GM19239 (cell line): ENCODE results near the gene ACTN4.
"Not testable (repeated sequence)": the region's sequence is repeated elsewhere in the genome, so short reads cannot be mapped to it uniquely, and the experiment has no call there.

ENCODE experiments used
- DNase-seq: peaks from one replicate; pipeline ENCODE4 v3.0.0; 2011; ENCODE audit warnings: low spot score; ENCODE audit not compliant: insufficient read length
- FAIRE-seq: peaks from 2 replicates; lab custom pipeline; 2011; peaks lifted over from hg19 to GRCh38; lab: Jason Lieb, UNC

The ACTN4 gene

DNA sequence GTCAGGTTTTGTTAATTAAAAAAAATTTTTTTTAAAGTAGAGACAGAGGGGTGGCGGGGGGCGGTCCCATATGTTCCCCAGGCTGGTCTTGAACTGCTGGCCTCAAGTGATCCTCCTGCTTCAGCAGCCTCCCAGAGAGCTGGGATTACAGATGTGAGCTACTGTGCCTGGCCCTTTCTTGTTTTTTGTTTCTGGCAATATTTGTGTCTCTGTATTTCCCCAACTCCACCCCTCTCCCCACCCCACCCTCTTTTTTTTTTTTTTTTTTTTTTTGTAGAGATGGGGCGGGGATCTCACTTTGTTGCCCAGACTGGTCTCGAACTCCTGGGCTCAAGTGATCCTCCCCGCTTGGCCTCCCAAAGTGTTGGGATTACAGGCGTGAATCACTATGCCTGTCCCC lies 97.4 kb downstream of the ACTN4 start:
- FAIRE-seq = no peak
- no peak for DNase-seq

DNA sequence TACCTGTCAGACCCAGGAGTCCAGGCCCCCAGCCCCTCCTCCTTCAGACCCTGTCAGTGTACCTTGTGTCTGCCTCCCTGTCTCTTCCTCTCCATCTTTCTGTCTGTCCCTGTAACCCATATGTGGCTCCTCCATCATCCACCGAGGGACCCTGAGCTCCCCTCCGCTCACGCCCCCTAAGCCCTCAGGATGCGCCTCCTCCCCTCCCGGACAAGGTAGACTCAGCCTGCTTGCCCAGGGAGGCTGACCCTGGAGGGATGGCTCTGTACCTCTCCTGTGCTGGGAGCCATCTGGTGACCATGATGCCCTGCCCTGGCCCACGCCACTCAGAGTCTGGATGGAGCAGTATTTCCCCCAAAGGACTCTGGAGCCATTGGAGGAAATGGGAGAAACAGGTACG lies 97.9 kb downstream of the ACTN4 start:
- no peak for FAIRE-seq
- no peak for DNase-seq

DNA sequence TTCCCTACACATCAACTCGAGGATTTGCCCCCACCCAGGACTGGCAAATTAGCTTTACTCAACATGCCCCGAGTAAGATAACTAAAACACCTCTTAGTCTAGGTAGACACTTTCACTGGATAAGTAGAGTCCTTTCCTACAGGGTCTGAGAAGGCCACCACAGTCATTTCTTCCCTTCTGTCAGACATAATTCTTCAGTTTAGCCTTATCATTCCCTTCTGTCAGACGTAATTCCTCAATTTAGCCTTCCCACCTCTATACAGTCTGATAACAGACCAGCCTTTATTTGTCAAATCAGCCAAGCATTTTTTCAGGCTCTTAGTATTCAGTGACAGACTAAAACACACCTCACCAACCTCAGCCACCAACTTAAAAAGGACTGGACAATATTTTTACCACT lies 106.3 kb downstream of the ACTN4 start:
- FAIRE-seq, DNase-seq: not testable (repeated sequence)

DNA sequence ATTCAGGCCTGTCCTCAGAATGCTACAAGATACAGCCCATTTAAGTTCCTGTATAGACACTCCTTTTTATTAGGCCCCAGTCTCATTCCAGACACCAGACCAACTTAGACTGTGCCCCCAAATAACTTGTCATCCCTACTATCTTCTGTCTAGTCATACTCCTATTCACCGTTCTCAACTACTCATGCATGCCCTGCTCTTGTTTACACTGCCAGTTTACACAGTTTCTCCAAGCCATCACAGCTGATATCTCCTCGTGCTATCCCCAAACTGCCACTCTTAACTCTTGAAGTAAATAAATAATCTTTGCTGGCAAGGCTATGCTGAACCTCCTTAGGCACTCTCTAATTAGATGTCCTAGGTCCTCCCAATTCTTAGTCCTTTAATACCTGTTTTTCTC lies 106.7 kb downstream of the ACTN4 start:
- DNase-seq, FAIRE-seq: not testable (repeated sequence)

DNA sequence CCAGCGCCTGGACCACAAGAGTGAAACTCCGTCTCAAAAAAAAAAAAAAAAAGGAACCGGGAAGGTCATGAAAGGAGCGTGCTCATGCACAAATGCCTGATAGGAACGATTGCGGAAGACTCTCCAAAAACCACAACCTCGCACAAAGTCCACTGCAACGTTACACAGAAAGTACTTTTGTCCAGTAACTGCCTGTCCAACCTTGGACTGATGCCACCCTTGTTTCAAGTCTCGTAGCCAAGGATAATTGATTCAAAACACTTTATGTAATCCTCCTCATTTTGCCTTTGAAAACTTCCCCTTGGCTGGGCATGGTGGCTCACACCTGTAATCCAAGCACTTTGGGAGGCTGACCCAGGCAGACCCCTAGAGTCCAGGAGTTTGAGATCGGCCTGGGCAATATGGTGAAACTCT lies 112.1 kb downstream of the ACTN4 start:
- FAIRE-seq = no peak
- DNase-seq = no peak

DNA sequence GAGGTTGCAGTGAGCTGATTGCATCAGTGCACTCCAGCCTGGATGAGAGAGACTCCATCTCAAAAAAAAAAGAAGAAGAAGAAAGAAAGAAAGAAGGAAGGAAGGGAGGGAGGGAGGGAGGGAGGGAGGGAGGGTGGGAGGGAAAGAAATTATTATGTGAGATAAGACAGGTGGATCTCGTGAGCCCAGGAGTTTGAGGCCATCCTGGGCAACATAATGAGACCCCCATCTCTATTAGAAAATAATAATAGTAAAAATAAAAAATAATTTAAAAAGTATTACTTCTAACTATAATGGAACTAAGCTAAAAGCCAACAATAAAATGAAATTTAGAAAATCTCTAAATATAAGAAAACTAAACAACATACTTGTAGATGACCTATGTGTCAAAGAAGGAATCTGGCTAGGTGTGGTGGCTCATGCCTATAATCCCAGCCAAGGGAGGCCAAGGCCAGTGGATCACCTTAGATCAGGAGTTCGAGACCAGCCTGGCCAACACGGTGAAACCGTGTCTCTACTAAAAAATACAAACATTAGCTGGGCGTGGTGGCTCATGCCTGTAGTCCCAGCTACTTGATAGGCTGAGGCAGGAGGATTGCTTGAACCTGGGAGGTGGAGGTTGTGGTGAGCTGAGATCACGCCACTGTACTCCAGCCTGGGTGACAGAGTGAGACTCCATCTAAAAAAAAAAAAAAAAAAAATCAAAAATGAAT lies 113.5 kb downstream of the ACTN4 start:
- not testable (repeated sequence) for DNase-seq, FAIRE-seq

DNA sequence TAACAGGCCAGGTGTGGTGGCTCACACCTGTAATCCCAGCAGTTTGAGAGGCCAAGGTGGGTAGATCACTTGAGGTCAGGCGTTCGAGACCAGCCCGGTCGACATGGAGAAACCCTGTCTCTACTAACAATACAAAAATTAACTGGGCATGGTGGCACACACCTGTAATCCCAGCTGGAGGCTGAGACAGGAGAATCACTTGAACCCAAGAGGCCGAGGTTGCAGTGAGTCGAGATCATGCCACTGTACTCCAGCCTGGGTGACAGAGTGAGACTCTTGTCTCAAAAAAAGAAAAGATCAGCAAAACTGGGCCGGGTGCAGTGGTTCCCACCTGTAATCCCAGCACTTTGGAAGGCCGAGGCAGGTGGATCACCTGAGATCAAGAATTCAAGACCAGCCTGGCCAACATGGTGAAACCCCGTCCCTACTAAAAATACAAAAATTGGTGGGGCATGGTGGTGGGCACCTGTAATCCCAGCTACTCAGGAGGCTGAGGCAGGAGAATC lies 114.5 kb downstream of the ACTN4 start:
- FAIRE-seq, DNase-seq: not testable (repeated sequence)

- FAIRE-seq (no peak), DNase-seq (no peak)
Observed at GRCh38 chr19:38763795-38764220, 116.4 kb downstream of the ACTN4 start.

GRCh38 chr19:38765214-38765613 lies 117.8 kb downstream of the ACTN4 start:
- no peak for FAIRE-seq
- DNase-seq = no peak

- no peak for DNase-seq
- FAIRE-seq = no peak
Observed at GRCh38 chr19:38766276-38767047, 119.0 kb downstream of the ACTN4 start.

- DNase-seq (peak; percentile 87), FAIRE-seq (peak; percentile 66)
Observed at GRCh38 chr19:38769635-38770211, 122.3 kb downstream of the ACTN4 start.

DNA sequence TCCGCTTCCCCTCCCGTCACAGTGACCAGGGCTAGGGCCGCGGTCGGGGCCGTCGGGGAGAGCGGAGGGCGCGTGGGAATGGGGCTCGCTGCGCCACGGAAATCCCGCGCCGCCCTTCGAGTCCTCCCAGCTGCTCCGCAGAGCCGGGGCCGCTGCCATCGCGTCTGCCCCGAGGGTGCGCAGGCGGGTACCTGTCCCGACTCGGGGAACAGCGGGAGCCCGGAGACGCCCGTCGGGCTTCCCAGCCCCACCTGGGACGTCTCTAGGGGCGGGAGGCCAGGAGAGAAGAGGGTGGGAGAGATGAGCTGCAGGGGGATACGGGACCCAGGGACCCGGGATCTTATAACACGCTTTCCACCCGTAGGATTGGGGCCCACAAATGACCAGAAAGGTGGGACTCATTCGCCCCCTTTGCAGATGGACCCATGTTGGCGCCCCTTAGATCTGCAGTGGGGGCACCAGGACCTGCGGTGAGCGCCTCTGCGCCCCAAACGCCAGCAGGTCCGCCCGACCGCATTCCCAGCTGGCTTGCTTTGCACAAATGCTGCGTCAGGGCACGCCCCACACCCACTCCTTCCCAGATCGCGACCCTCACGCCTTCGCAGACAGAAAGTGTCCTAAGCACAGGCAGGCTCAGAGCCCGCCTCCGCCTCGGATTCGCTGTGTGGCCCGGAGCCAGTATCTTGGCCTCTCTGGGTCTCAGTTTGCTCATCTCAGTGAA lies 122.9 kb downstream of the ACTN4 start:
- not testable (repeated sequence) for DNase-seq, FAIRE-seq

DNA sequence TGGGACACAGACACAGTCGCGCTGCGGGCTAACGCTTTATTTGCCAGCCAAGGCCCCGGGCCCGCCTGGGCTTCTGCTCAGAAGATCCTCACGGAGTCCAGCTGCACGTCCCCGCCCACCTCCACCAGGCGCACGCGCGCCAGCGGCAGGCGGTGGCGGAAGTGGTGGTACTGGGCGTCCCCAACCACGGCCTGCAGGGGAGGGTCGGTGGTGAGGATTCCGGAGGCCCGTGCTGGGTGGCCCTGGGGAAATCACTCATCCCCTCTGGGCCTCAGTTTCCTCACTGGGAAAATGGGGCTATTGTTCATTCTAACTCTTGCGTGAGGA lies 123.5 kb downstream of the ACTN4 start:
- not testable (repeated sequence) for DNase-seq
- peak; percentile 99 for FAIRE-seq

- FAIRE-seq, DNase-seq: not testable (repeated sequence)
Observed at GRCh38 chr19:38771569-38771968, 124.1 kb downstream of the ACTN4 start.

DNA sequence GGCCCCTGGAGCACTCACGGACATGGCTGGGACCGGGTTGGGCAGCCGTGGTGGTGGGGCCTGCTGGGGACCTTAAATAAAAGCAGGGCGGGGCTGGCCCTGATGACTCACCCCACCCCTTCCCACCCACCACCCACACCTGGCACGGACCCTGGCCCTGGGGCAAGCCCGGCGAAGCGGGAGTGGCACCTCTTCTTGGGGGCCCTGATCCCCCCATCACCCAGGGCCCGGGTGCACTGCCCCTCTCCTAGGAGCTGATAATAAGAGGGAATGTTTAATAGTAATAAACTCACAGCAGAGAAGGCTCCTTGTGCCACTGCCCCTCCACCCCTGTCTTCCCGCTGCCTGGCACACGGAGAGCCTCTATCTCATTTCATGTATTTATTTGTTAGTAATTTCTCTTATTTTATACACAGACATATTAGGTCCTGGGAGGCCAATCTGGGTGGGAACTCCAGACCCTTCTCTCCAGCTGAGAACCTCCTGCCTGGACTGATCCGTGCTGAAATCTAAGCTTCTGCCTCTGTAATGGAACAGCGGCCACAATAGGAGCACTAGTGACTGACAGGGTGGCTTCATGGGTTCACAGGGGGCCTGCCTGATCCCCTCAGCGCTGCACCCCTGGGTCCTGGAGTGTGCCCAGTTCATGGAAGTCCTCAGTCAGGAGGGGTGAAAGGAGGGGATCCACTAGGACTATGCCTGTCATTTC lies 126.2 kb downstream of the ACTN4 start, which contains the start of gene LGALS7:
Gene LGALS7 (minus strand): TSS at position 49 of the 709 bp plus-strand sequence. CDS start 25 bp downstream, at position 24.
- DNase-seq (no peak), FAIRE-seq (no peak)

DNA sequence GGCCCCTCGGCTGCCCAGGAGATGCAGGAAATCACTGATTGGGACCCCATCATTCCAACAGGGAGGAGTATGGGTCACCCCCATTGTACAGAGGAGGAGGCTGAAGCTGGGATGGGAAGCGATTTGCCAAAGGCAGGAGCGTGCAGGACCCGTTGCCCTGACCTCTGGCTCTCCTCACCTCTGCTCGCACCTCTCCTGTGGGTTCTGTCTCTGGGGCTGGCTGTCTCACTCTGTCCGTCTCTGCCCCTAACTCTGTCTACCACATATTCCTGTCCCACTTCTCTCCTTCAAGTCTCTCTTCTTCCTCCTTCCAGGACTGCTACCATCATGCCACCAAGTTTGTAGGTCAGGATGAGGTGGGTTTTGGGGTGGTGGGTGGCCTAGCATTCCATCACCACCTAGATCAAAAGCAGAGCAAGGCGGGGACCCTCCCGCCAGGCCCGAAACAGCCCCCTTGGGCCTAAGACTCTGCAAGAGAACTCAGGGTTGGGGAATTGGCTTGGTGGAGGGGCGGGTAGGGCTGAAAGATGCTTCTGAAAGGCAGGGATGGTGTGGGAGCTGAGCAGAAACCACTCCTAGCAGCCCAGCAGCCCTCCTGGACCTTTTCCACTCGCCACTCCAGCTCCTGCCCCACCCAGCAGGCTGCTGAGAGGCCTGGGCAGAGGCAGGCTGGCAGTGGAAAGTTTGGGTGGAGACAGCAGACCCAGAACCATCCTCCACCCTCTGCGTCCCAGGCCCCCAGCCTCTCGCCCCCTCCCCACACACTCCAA lies 126.9 kb downstream of the ACTN4 start:
- DNase-seq (no peak), FAIRE-seq (no peak)

- no peak for DNase-seq
- no peak for FAIRE-seq
Observed at GRCh38 chr19:38778733-38779132, 131.3 kb downstream of the ACTN4 start.

DNA sequence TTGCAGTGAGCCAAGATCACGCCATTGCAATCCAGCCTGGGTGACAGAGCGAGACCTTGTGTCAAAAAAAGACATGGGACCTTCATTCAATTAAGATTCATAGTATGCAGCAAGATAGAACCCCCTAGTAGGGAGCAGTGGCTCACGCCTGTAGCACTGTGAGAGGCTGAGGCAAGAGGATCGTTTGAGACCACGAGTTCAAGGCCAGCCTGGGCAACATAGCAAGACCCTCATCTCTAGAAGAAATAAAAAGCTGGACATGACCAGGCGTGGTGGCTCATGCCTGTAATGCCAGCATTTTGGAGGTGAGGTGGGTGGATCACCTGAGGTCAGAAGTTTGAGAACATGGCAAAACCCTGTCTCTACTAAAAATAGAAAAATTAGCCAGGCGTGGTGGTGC lies 133.0 kb downstream of the ACTN4 start:
- FAIRE-seq (no peak), DNase-seq (no peak)

GRCh38 chr19:38781058-38781457 lies 133.6 kb downstream of the ACTN4 start:
- no peak for DNase-seq
- no peak for FAIRE-seq
